DMS79 treated with DMSO at 0.1 percent for 48 hours (cell line): Measurements from ENCODE around the gene CACNA1D.
"Not testable (repeated sequence)": the region's sequence is repeated elsewhere in the genome, so short reads cannot be mapped to it uniquely, and the experiment has no call there.

Experiments
- DNase-seq: peaks from one replicate; lab custom pipeline; 2025; lab: John Stamatoyannopoulos, UW

Gene CACNA1D

GRCh38 chr3:53526704-53527055, 32.3 kb downstream of the CACNA1D start:
- no peak for DNase-seq

- no peak for DNase-seq
Observed at GRCh38 chr3:53530205-53530604, 35.8 kb downstream of the CACNA1D start.

DNA sequence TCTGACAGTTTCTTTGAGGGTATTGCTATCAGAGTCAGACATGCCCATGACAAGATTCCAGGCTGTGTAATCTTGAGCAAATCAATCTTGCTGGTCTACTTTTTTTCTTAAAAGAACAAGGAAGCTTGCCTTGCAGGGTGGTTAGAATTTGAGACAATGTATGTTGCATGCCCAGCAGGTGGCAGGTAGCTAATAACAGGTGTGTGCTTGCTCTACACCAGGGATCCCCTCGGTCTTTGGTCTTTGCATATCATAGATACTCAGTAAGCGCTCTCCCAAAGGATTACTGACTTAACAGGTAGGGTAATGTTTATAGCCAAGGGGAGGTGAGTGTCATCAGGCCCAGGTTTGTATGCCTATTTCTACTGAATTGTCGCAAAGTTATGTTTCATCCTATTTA, 37.3 kb downstream of the CACNA1D start:
- no peak for DNase-seq

DNA sequence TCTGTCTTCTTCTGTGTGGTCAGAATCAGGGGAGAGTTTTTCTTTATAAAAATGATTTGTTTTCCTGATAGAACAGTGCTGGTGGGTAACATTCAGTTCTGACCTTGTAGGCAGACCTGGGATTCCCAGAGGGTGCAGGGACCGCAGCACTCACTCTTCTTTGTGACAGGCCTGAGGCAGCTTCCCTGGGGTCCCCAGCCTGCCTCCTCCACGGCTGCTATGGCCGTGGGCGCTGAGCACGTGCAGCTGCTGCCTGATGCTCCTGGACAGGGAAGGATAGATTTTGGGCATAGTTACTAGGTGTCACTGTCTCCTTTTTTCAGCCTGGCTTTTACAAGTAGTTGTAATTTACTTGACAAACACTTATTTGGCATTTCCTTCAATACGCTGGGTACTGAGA, 39.1 kb downstream of the CACNA1D start:
- no peak for DNase-seq

- no peak for DNase-seq
Observed at GRCh38 chr3:53534216-53534615, 39.8 kb downstream of the CACNA1D start.

DNA sequence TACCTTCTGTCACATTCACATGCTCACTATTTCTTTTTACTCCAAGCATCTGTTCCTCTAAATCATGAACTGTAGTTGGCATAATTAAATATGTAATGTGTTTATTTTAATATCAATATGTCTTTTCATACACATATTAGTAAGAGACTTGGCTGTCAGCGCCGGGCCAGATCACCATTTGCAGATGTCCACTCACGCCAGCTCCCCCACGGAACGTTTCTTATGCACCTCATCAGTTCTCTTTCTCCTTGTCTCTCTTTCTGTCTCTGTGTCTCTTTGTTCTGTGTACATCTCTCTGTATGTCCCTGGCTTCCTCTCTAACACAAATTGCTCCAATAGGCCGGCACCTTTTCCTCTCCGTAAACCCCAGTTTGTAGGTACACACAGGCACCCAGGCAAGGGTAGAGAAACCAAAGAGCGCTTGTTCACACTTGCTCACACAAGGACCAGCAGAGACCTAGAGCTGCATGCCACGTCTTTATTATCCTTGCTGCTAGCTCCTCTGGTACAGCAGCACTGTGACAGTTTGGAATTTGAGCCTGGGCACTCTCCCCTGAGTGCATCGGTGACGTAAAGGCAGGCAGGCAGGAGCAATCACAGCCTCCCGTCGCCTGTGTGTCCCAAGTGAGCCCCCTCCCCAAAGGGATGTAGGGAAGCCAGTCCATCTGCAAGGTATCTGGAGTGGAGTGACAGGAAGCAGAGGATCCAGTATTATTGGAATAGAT, 40.4 kb downstream of the CACNA1D start:
- DNase-seq, result no peak

DNA sequence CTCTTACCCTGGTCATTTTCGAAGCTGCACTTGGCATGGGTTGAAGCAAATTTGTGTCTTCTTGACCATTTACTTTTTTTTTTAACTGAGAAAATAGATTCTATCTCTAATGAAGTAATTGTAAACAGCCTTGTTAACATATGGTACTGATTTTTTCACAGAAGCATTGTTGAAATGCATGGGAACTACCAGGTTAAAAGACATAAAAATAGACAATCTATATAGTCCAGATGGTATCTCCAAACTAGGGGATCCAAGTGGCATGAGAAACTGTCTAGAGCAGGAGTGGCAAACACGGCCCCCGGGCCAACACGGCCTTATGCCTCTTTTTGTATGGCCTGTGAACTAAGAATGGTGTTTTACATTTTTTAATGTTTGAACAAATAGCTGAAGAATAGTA, 41.9 kb downstream of the CACNA1D start:
- DNase-seq, result no peak

- no peak for DNase-seq
Observed at GRCh38 chr3:53544357-53544756, 49.9 kb downstream of the CACNA1D start.

- no peak for DNase-seq
Observed at GRCh38 chr3:53545310-53545995, 51.0 kb downstream of the CACNA1D start.

GRCh38 chr3:53545996-53546359, 51.6 kb downstream of the CACNA1D start:
- DNase-seq, result no peak

- DNase-seq, result no peak
Observed at GRCh38 chr3:53547327-53547726, 52.9 kb downstream of the CACNA1D start.

- DNase-seq, result no peak
Observed at GRCh38 chr3:53550005-53550620, 55.7 kb downstream of the CACNA1D start.

- no peak for DNase-seq
Observed at GRCh38 chr3:53551324-53551723, 56.9 kb downstream of the CACNA1D start.

DNA sequence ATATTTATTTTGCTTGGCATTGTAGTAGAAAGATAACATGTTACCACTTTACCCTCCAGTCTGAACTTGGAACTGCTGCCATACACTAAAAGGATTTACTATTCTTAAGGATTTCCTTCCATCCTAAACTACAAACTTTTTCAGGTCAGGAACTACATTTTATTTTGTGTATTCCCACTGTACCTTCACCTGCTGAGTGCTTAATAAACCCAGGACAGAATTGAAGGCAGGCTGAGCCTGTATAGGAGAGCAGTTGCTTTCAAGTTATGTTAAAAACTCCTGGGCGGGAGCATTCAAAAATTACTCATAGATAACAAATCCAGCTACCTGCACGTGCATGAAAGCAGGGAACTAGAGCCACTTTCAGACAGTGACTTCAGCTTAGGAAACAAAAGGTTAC, 58.3 kb downstream of the CACNA1D start:
- no peak for DNase-seq

DNA sequence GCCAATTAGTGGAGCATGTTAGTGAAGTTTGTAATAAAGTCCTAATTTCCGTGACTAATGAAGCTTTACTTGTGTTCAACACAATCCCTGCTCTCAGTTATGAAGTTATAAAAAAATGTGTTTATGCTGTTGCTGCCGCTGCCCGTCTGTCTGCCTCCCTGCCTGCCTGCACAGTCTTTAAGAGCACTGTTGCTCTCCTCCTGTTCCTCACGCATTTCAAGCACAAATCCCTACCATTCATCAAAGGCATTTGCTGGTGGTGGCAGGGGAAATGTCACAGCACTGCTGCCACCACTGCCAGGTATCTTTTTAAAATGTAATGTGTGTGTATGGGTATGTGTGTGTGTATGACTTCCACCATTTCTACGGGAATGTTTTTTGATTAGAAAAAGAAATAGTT, 58.8 kb downstream of the CACNA1D start:
- DNase-seq, result no peak

DNA sequence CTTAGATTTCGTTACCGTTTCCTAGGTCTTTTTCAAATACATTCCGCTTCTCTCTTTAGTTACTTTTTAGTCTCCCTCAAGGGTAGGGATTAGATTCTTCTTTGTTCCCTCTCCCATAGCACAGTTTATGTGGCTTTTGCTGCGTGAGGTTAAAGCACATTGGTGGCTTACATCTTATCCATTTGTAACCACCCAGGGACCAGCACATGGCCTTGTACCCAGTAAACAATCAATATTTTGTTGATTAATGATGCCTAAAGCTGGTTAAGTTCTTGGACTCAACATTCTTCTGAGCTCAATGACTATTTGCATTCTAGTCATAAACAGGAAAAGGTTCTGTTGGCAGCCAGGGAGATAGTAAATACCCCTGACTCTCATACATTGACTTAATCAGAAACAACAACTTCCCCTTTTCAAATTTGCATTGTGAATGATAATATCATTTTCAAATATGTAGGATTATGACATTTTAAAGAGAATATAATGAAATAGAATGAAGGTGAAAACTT, 60.2 kb downstream of the CACNA1D start:
- DNase-seq, result no peak

DNA sequence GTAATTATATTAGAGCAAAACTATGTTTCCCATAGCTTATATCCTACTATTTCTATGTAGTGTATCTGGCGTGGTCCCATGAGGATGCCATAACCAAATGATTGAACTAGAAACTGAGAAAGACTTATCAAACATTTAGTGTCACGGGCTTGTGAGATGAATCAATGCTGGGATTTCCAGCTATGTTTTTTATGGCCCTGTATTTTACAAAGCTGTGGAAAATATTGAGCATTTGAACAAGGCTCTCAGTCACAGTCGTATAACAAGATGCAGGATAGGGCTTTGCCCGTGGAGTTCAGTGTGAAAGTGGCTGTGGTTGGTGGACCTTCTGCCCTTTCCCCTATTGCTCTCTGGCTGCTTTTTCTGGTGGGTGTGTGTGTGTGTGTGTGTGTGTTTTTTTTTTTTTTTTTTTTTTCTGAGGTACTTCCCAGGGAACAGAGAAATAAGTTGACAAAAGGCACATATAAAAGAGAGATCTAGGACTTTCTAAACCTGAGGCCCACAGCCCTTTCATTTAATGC, 60.7 kb downstream of the CACNA1D start:
- DNase-seq, result no peak

- no peak for DNase-seq
Observed at GRCh38 chr3:53566461-53567145, 72.2 kb downstream of the CACNA1D start.

GRCh38 chr3:53570081-53570480, 75.7 kb downstream of the CACNA1D start:
- no peak for DNase-seq

GRCh38 chr3:53570709-53571108, 76.3 kb downstream of the CACNA1D start:
- DNase-seq, result no peak

DNA sequence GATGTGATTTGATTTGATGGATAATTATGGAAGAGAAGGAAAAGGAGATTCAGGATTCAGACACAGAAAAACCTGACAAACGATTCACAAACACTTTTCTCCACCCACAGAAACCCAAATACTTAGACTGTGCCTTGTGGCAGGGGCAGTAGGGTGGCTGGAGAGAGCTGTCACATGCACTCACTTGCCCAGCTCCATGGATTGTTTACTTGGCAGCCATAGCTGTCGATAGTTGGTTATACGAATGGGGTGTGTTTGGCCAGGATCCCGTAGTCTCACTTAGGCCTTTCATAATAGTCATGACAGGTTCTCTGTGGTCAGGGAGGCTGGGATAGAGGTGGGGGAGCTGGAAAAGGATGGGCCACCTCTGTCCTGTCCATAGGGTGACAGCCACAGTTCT, 76.9 kb downstream of the CACNA1D start:
- DNase-seq, result no peak

DNA sequence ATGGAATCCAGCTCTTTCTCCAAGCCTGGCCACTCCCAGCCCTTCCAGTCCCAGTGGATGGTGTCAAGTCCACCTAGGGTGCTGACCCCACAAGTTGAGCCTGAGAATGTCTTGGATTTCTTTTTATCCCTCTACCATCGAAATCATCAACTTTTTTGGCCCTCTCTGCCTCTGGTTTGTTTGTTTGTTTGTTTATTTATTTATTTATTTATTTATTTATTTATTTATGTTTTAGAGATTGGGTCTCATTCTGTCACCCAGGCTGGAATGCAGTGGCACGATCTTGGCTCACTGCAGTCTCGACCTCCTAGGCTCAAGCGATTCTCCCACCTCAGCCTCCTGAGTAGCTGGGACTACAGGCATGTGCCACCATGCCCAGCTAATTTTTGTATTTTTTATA, 77.8 kb downstream of the CACNA1D start:
- not testable (repeated sequence) for DNase-seq

GRCh38 chr3:53577506-53577905, 83.1 kb downstream of the CACNA1D start:
- DNase-seq, result no peak
